ENCODE data around the gene DMKN. TPM values are rescaled to one million over a fixed set of nuclear protein-coding genes. Genes with fewer than 3 reads are reported as not detected.

DMKN gene
- polyA plus RNA-seq, 3 donors = not detected

DNA sequence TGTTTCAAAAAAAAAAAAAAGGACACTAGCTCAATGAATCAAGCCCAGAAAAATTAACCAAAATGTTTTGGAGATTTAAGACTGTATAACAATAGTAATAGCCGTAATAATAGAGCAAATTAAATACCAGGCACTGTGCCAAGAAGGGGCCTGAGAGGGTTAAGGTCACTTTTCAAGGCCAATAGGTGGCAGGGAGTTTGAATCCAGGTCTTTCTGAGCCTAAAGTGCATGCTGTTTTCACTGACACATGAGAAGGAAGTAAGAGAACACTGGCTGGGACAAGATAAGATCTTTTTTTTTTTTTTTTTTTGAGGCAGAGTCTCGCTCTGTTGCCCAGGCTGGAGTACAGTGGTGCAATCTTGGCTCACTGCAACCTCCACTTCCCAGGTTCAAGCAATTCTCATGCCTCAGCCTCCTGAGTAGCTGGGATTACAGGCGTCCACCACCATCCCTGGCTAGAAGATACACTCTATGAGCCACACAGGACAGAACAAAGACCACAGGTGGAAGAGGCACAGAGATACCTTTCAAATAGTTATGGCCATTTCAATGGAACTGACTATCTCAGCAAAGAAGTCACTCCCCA lies 57.7 kb downstream of the DMKN start:
- H3K9me3 ChIP-seq (replicated peaks in 1 of 2; ENCODE audit: control insufficient read depth in 1 of 2, insufficient read depth in 1 of 2, low read length in 2 of 2) = no peaks in the 10 kb centered on the region
- Mint-ChIP-seq H3K4me3 (no peak overlapping the region), H3K27me3 (ENCODE audit: low read depth in 3 of 3) (peaks cover 8 to 10% (median 10%) of the 10 kb centered on the region in 3 donors), H3K9me3 (peaks cover 0 to 1% (median 0%) of the 10 kb centered on the region in 7 donors), H3K4me1 (peaks cover 53% of the 10 kb centered on the region), H3K27ac (peak overlapping the region in 2 of 7 donors; percentile 1 to 33), H3K36me3 (peaks cover 0 to 6% of the 10 kb centered on the region in 2 donors)
- no peak overlapping the region for H3K4me2 ChIP-seq (replicated peaks; ENCODE audit: extremely low read depth, low read length, poor library complexity, severe bottlenecking)
- H3K4me1 ChIP-seq (ENCODE audit: control insufficient read depth in 1 of 2, insufficient read depth in 2 of 2, low read length in 2 of 2) = peaks cover 37 to 43% of the 10 kb centered on the region in 2 donors
- TF ChIP-seq, protein P1, sequence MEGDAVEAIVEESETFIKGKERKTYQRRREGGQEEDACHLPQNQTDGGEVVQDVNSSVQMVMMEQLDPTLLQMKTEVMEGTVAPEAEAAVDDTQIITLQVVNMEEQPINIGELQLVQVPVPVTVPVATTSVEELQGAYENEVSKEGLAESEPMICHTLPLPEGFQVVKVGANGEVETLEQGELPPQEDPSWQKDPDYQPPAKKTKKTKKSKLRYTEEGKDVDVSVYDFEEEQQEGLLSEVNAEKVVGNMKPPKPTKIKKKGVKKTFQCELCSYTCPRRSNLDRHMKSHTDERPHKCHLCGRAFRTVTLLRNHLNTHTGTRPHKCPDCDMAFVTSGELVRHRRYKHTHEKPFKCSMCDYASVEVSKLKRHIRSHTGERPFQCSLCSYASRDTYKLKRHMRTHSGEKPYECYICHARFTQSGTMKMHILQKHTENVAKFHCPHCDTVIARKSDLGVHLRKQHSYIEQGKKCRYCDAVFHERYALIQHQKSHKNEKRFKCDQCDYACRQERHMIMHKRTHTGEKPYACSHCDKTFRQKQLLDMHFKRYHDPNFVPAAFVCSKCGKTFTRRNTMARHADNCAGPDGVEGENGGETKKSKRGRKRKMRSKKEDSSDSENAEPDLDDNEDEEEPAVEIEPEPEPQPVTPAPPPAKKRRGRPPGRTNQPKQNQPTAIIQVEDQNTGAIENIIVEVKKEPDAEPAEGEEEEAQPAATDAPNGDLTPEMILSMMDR (IDR thresholded peaks at IDR 0.05) = no peak
- H3K9ac ChIP-seq (ENCODE audit: insufficient read depth, low read length, poor library complexity, severe bottlenecking) = no peak overlapping the region
- H3K27me3 ChIP-seq (ENCODE audit: control insufficient read depth in 2 of 2, insufficient read depth in 2 of 2, low read length in 2 of 2) = no peaks in the 10 kb centered on the region
- 50% methylated on average over 2 of the region's 3 CpGs for whole genome bisulfite sequencing (ENCODE audit: insufficient coverage)
- no peak for DNase-seq
- H2AFZ ChIP-seq (ENCODE audit: insufficient read depth, low read depth, low read length, poor library complexity, severe bottlenecking) = no peak overlapping the region
- intact Hi-C loops (cut with micrococcal nuclease) = loop anchor here in 1 of 2 donors (5.0 kb wide), 1 partner anchor 33 kb away; no protein-coding TSS in a partner anchor
- no peak overlapping the region for H3K27ac ChIP-seq (ENCODE audit: low read depth in 1 of 2, low read length in 2 of 2)
- no peaks in the 10 kb centered on the region for H3K36me3 ChIP-seq (replicated peaks in 1 of 2; ENCODE audit: control insufficient read depth in 1 of 2, insufficient read depth in 2 of 2, low read length in 2 of 2)
- H3K4me3 ChIP-seq (replicated peaks in 1 of 3; ENCODE audit: low read depth in 2 of 3, low read length in 3 of 3) = no peak overlapping the region
- H4K20me1 ChIP-seq (ENCODE audit: insufficient read depth, low read length) = no peaks in the 10 kb centered on the region
- no peaks in the 10 kb centered on the region for H3K79me2 ChIP-seq (ENCODE audit: insufficient read depth, low read length)

- no CpG with 5 or more reads among the region's 2 CpGs for WGBS (ENCODE audit: insufficient coverage)
- peaks cover 0 to 1% (median 0%) of the 10 kb centered on the region in 7 donors for H3K9me3 Mint-ChIP-seq
Measured at GRCh38 chr19:35454663-35455062, 58.8 kb downstream of the DMKN start.

More at GRCh38 chr19:35454663-35455062, 58.8 kb downstream of the DMKN start:
- peaks cover 7% of the 10 kb centered on the region for H3K79me2 ChIP-seq (ENCODE audit: insufficient read depth, low read length)
- no peaks in the 10 kb centered on the region for H3K36me3 ChIP-seq (replicated peaks in 1 of 2; ENCODE audit: control insufficient read depth in 1 of 2, insufficient read depth in 2 of 2, low read length in 2 of 2)
- H3K9me3 ChIP-seq (replicated peaks in 1 of 2; ENCODE audit: control insufficient read depth in 1 of 2, insufficient read depth in 1 of 2, low read length in 2 of 2) = no peaks in the 10 kb centered on the region
- no peak overlapping the region for H3K27ac Mint-ChIP-seq
- TF ChIP-seq, protein P1 (IDR thresholded peaks at IDR 0.05) = no peak
- no peak overlapping the region for H3K4me3 ChIP-seq (replicated peaks in 1 of 3; ENCODE audit: low read depth in 2 of 3, low read length in 3 of 3)
- H3K27me3 ChIP-seq (ENCODE audit: control insufficient read depth in 2 of 2, insufficient read depth in 2 of 2, low read length in 2 of 2) = no peaks in the 10 kb centered on the region
- H3K27ac ChIP-seq (ENCODE audit: low read depth in 1 of 2, low read length in 2 of 2) = no peak overlapping the region
- H3K4me3 Mint-ChIP-seq = no peak overlapping the region
- H4K20me1 ChIP-seq (ENCODE audit: insufficient read depth, low read length) = no peaks in the 10 kb centered on the region
- intact Hi-C loops (cut with micrococcal nuclease) = loop anchor here in 1 of 2 donors (5.0 kb wide), 1 partner anchor 32 kb away; no protein-coding TSS in a partner anchor
- no peak overlapping the region for H3K4me2 ChIP-seq (replicated peaks; ENCODE audit: extremely low read depth, low read length, poor library complexity, severe bottlenecking)
- peaks cover 6 to 11% (median 10%) of the 10 kb centered on the region in 3 donors for H3K27me3 Mint-ChIP-seq (ENCODE audit: low read depth in 3 of 3)
- peaks cover 53% of the 10 kb centered on the region for H3K4me1 Mint-ChIP-seq
- H3K4me1 ChIP-seq (ENCODE audit: control insufficient read depth in 1 of 2, insufficient read depth in 2 of 2, low read length in 2 of 2) = peaks cover 37 to 43% of the 10 kb centered on the region in 2 donors
- H3K36me3 Mint-ChIP-seq = peaks cover 4 to 11% of the 10 kb centered on the region in 2 donors
- no peak overlapping the region for H3K9ac ChIP-seq (ENCODE audit: insufficient read depth, low read length, poor library complexity, severe bottlenecking)
- DNase-seq = no peak
- H2AFZ ChIP-seq (ENCODE audit: insufficient read depth, low read depth, low read length, poor library complexity, severe bottlenecking) = no peak overlapping the region
